GM12878 (cell line): ENCODE data around the gene IDS. TPM values are rescaled to one million over a fixed set of nuclear protein-coding genes. Genes with fewer than 3 reads are reported as not detected.
A peak's percentile ranks its signal among the peaks of the same experiment; 100 is the strongest.

Experiments used
- ATF7 ChIP-seq: fragments of 450-650 bp; IDR thresholded peaks from 2 replicates; pipeline ENCODE4 v1.6.1; 2016; ENCODE audit warnings: low read depth, mild to moderate bottlenecking
- CBX5 ChIP-seq: sonication (generic); IDR thresholded peaks from 2 replicates; pipeline ENCODE4 v1.6.1; 2016; ENCODE audit warnings: low read depth, moderate library complexity, mild to moderate bottlenecking, inconsistent platforms
- CHD2 ChIP-seq: IDR thresholded peaks from 2 replicates; pipeline ENCODE4 v1.6.1; 2011; ENCODE audit warnings: low read depth, low read length, improper control_type of control experiment, borderline replicate concordance
- E2F4 ChIP-seq: IDR thresholded peaks from 2 replicates; pipeline ENCODE4 v1.6.1; 2012; ENCODE audit warnings: low read depth, low read length, improper control_type of control experiment
- E2F8 ChIP-seq: fragments of 450-650 bp; IDR thresholded peaks from 2 replicates; pipeline ENCODE4 v1.6.1; 2018; ENCODE audit warnings: mild to moderate bottlenecking, low read depth, moderate library complexity; ENCODE audit not compliant: partially characterized antibody
- ETV6 ChIP-seq, 2 experiments: fragments of 450-650 bp in 1 of 2; IDR thresholded peaks in 1 of 2; conservative IDR thresholded peaks in 1 of 2; 2 replicates each; pipeline ENCODE4 v1.6.1; 2014; ENCODE audit warnings: antibody characterized with exemption in 1 of 2, borderline replicate concordance in 1 of 2, low read depth in 1 of 2, mild to moderate bottlenecking in 1 of 2, moderate library complexity in 1 of 2
- FOXK2 ChIP-seq: fragments of 450-650 bp; IDR thresholded peaks from 2 replicates; pipeline ENCODE4 v1.6.1; 2017; ENCODE audit warnings: mild to moderate bottlenecking, moderate library complexity
- IRF4 ChIP-seq: IDR thresholded peaks from 2 replicates; pipeline ENCODE4 v1.6.1; 2011; ENCODE audit warnings: low read depth, low read length
- KDM1A ChIP-seq: fragments of 200-600 bp; sonication (generic); IDR thresholded peaks from 2 replicates; pipeline ENCODE4 v1.6.1; 2016; ENCODE audit warnings: borderline replicate concordance
- NFXL1 ChIP-seq: fragments of 450-650 bp; IDR thresholded peaks from 2 replicates; pipeline ENCODE4 v1.6.1; 2017; ENCODE audit warnings: antibody characterized with exemption, mild to moderate bottlenecking, borderline replicate concordance
- NFYB ChIP-seq: IDR thresholded peaks from 2 replicates; pipeline ENCODE4 v1.6.1; 2011; ENCODE audit warnings: low read depth, mild to moderate bottlenecking, low read length, improper control_type of control experiment, moderate library complexity; ENCODE audit not compliant: insufficient read depth
- PAX5 ChIP-seq: IDR thresholded peaks from 2 replicates; pipeline ENCODE4 v1.6.1; 2011; ENCODE audit warnings: low read depth, low read length, borderline replicate concordance
- POLR2AphosphoS2 ChIP-seq: IDR thresholded peaks from 2 replicates; pipeline ENCODE4 v1.6.1; 2011; ENCODE audit warnings: low read depth, mild to moderate bottlenecking, low read length, improper control_type of control experiment, moderate library complexity
- RB1 ChIP-seq: fragments of 450-650 bp; formaldehyde crosslinking; IDR thresholded peaks from 2 replicates; pipeline ENCODE4 v1.6.1; 2017; ENCODE audit warnings: mild to moderate bottlenecking, borderline replicate concordance
- SIX5 ChIP-seq: IDR thresholded peaks from 2 replicates; pipeline ENCODE4 v1.6.1; 2011; ENCODE audit warnings: mild to moderate bottlenecking, low read depth, low read length, moderate library complexity; ENCODE audit not compliant: severe bottlenecking
- SMAD5 ChIP-seq: IDR thresholded peaks from 2 replicates; pipeline ENCODE4 v1.6.1; 2016; ENCODE audit warnings: antibody characterized with exemption, low read depth
- SPI1 ChIP-seq: IDR thresholded peaks from 2 replicates; pipeline ENCODE4 v1.6.1; 2011; ENCODE audit warnings: low read depth, mild to moderate bottlenecking, low read length, moderate library complexity, borderline replicate concordance; ENCODE audit not compliant: insufficient read depth
- SREBF2 ChIP-seq: IDR thresholded peaks from 2 replicates; pipeline ENCODE4 v1.6.1; 2012; ENCODE audit warnings: mild to moderate bottlenecking, low read length
- STAT3 ChIP-seq: IDR thresholded peaks from 2 replicates; pipeline ENCODE4 v1.6.1; 2011; ENCODE audit warnings: low read depth, low read length, improper control_type of control experiment
- ZBED1 ChIP-seq: IDR thresholded peaks from 2 replicates; pipeline ENCODE4 v1.6.1; 2016; ENCODE audit warnings: borderline replicate concordance
- ZNF207 ChIP-seq: fragments of 450-650 bp; IDR thresholded peaks from 2 replicates; pipeline ENCODE4 v1.6.1; 2014; ENCODE audit warnings: antibody characterized with exemption, mild to moderate bottlenecking, borderline replicate concordance
- ZNF217 ChIP-seq: fragments of 450-650 bp; IDR thresholded peaks from 2 replicates; pipeline ENCODE4 v1.6.1; 2017; ENCODE audit warnings: antibody characterized with exemption, mild to moderate bottlenecking
- ZNF622 ChIP-seq: fragments of 450-650 bp; IDR thresholded peaks from 2 replicates; pipeline ENCODE4 v1.6.1; 2017; ENCODE audit warnings: mild to moderate bottlenecking, inconsistent platforms
- polyA plus RNA-seq, 11 experiments: library from polyadenylated mRNA; depleted of rRNA in 4 of 11; unstranded in 6 of 11; stranded (reverse) in 5 of 11; fragments of >200 nt; fragmentation: Nextera tagmentation in 4 of 11; fragmentation: Illumina TruSeq in 1 of 11; extraction: Ambion mirVana in 4 of 11; extraction: Trizol in 1 of 11; gene quantifications; 1 replicate in 1 of 11; 2 replicates in 10 of 11; pipeline versions ENCODE4 v1.2.1 to v1.2.3, GENCODE V29; 2011 to 2016; ENCODE audit warnings: inconsistent platforms in 2 of 11, missing spikeins in 2 of 11, low read depth in 1 of 11
- total RNA-seq, 4 experiments: library from RNA; depleted of rRNA in 3 of 4; stranded (reverse); fragments of >200 nt in 3 of 4; fragmentation: Illumina TruSeq in 1 of 4; extraction: Trizol in 1 of 4; gene quantifications; 2 replicates each; pipeline versions ENCODE4 v1.2.1 to v1.2.3, GENCODE V29; 2013 to 2021
- TF ChIP-seq, protein P1 (sequence below): fragments of 450-650 bp; IDR thresholded peaks from 2 replicates; pipeline ENCODE4 v1.6.1; 2017; ENCODE audit warnings: mild to moderate bottlenecking, low read depth, inconsistent platforms; ENCODE audit not compliant: poor library complexity, severe bottlenecking

The IDS gene
- total and polyA plus RNA-seq, 10 of the 15 experiments (the other 5 are each of a cell fraction or from before 2014, with no cell fraction given): 6.1 to 79.1 (median 51.7) TPM

GRCh38 chrX:149540621-149541520 is 35.8 kb upstream of the IDS start, which contains the start of gene EOLA1 (continued):
- TF ChIP-seq ZNF207: no peak
- no peak for TF ChIP-seq IRF4
- 0 out of 2 replicates have a peak, but pooled peaks have one; percentile 20 for TF ChIP-seq POLR2AphosphoS2
- no peak for TF ChIP-seq E2F4
- TF ChIP-seq NFYB: no peak
- no peak for TF ChIP-seq ETV6 (conservative IDR thresholded peaks at IDR 0.05 in 1 of 2, IDR thresholded peaks at IDR 0.05 in 1 of 2; ENCODE audit: borderline replicate concordance in 1 of 2, low read depth in 1 of 2)
- no peak for TF ChIP-seq STAT3
- TF ChIP-seq RB1: no peak
- TF ChIP-seq, protein P1, sequence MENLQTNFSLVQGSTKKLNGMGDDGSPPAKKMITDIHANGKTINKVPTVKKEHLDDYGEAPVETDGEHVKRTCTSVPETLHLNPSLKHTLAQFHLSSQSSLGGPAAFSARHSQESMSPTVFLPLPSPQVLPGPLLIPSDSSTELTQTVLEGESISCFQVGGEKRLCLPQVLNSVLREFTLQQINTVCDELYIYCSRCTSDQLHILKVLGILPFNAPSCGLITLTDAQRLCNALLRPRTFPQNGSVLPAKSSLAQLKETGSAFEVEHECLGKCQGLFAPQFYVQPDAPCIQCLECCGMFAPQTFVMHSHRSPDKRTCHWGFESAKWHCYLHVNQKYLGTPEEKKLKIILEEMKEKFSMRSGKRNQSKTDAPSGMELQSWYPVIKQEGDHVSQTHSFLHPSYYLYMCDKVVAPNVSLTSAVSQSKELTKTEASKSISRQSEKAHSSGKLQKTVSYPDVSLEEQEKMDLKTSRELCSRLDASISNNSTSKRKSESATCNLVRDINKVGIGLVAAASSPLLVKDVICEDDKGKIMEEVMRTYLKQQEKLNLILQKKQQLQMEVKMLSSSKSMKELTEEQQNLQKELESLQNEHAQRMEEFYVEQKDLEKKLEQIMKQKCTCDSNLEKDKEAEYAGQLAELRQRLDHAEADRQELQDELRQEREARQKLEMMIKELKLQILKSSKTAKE: no peak
- no peak for TF ChIP-seq NFXL1
- no peak for TF ChIP-seq ZNF217
- no peak for TF ChIP-seq KDM1A
- no peak for TF ChIP-seq SIX5
- no peak for TF ChIP-seq ZBED1
- no peak for TF ChIP-seq CBX5
- peak; percentile 12 for TF ChIP-seq CHD2
- peak; percentile 25; the same call in 1 of the 2 replicates for TF ChIP-seq FOXK2
- peak; percentile 19; the same call in 1 of the 2 replicates for TF ChIP-seq SPI1
- no peak for TF ChIP-seq SREBF2
- TF ChIP-seq ZNF622: no peak
- TF ChIP-seq E2F8: no peak
- TF ChIP-seq ATF7: peak; percentile 81
- peak; percentile 62; the same call in 1 of the 2 replicates for TF ChIP-seq SMAD5
- TF ChIP-seq PAX5: peak; percentile 96
